WI38 (cell line): ENCODE data around the gene LEMD3.

ENCODE experiments used
- H3K4me3 ChIP-seq: 2 replicates; pipeline ENCODE4 v1.5.1; 2011; ENCODE audit warnings: low read depth, mild to moderate bottlenecking, control low read depth, low read length
- TF ChIP-seq, protein P1 (sequence below): IDR thresholded peaks from 2 replicates; pipeline ENCODE4 v1.5.1; 2012; ENCODE audit warnings: low read depth, mild to moderate bottlenecking, control low read depth, low read length

Gene LEMD3

GRCh38 chr12:65152596-65152995 lies 16.8 kb upstream of the LEMD3 start:
- H3K4me3 ChIP-seq = no peak overlapping the region
- TF ChIP-seq, protein P1, sequence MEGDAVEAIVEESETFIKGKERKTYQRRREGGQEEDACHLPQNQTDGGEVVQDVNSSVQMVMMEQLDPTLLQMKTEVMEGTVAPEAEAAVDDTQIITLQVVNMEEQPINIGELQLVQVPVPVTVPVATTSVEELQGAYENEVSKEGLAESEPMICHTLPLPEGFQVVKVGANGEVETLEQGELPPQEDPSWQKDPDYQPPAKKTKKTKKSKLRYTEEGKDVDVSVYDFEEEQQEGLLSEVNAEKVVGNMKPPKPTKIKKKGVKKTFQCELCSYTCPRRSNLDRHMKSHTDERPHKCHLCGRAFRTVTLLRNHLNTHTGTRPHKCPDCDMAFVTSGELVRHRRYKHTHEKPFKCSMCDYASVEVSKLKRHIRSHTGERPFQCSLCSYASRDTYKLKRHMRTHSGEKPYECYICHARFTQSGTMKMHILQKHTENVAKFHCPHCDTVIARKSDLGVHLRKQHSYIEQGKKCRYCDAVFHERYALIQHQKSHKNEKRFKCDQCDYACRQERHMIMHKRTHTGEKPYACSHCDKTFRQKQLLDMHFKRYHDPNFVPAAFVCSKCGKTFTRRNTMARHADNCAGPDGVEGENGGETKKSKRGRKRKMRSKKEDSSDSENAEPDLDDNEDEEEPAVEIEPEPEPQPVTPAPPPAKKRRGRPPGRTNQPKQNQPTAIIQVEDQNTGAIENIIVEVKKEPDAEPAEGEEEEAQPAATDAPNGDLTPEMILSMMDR = no peak

DNA sequence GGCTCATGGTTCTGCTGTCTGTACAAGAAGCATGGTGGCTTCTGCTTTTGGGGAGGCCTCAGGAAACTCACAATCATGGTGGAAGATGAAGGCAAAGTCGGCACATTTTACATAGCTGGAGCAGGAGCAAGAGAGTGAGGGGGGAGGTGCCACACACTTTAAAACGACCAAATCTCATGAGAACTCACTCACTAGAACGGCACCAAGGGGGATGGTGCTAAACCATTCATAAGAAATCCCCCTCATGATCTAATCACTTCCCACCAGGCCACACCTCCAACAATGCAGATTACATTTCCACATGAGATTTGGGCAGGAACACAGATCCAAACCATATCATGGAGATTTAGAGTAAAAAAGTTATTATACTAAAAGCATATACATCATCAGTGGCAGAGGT lies 13.6 kb upstream of the LEMD3 start:
- TF ChIP-seq, protein P1 = no peak
- no peak overlapping the region for H3K4me3 ChIP-seq

DNA sequence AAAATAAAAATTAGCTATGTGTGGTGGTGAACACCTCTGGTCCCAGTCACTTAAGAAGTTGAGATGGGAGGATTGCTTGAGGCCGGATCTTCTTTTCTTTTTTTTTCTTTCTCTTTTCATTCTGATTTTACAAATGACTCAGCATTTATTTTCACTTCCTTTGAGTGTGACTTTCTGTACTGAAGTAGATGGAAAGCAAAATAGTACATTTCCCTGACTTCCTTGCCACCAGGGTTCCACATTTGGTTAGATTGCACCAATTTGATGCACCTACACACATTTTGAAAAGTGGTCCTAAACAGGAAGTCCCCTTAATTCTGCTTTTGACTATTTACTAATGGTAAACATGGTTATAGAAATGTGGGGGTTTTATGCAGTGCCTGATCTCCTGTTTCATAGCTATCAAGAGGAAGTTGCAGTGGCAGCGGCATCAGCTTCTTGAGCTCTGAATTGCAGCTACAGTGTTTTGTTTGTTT lies 13.0 kb upstream of the LEMD3 start:
- no peak overlapping the region for H3K4me3 ChIP-seq

GRCh38 chr12:65157091-65157490 lies 12.3 kb upstream of the LEMD3 start:
- TF ChIP-seq, protein P1 = no peak
- H3K4me3 ChIP-seq = no peak overlapping the region

More for the DNA sequence above, 13.0 kb upstream of the LEMD3 start:
- TF ChIP-seq, protein P1 = no peak

- no peak overlapping the region for H3K4me3 ChIP-seq
- TF ChIP-seq, protein P1 = no peak
These were observed 6.8 kb upstream of the LEMD3 start for GRCh38 chr12:65162609-65163008.

DNA sequence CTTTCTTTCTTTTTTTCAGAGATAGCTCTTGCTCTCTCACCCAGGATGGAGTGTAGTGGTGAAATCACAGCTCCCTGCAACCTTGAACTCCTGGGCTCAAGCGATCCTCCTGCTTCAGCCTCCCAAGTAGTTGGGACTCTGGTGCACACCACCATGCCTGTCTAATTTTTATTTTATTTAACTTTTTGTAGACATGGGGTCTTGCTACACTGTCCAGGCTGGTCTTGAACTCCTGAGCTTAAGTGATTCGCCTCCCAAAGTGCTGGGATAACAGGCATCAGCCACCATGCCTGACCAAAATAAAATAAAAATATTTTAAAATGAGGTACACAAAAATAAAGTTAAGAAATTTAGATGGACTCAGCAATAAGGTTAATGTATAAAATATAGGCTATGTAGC lies 5.1 kb upstream of the LEMD3 start:
- no peak overlapping the region for H3K4me3 ChIP-seq
- TF ChIP-seq, protein P1 = no peak

DNA sequence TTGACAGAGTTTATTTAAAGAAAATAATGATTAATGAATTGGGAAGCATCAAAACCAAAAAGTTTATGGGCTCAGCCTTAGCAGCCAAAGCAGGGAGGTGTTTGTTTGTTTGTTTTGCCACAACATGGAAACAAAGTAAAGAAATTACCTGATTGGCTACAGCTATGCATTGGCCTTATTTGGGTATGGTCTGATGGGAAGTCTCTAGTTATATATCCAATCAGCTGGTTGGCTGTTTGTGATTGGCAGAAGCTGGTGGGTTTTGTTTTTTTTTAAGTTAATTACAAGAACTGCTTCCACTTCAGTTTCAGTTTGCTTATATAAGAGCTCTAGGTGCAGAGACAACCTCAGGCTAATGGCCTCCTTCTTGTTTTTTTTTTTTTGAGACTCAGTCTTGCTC lies 4.6 kb upstream of the LEMD3 start:
- TF ChIP-seq, protein P1 = no peak
- H3K4me3 ChIP-seq = no peak overlapping the region
